HG02759 (cell line): ENCODE data around the gene ACO1.

Experiments used
- ATAC-seq: cut with Tn5 transposase; IDR thresholded peaks from one replicate; pipeline ENCODE4 v1.9.1; 2021; ENCODE audit warnings: mild to moderate bottlenecking, moderate library complexity; ENCODE audit not compliant: unreplicated experiment

The ACO1 gene

DNA sequence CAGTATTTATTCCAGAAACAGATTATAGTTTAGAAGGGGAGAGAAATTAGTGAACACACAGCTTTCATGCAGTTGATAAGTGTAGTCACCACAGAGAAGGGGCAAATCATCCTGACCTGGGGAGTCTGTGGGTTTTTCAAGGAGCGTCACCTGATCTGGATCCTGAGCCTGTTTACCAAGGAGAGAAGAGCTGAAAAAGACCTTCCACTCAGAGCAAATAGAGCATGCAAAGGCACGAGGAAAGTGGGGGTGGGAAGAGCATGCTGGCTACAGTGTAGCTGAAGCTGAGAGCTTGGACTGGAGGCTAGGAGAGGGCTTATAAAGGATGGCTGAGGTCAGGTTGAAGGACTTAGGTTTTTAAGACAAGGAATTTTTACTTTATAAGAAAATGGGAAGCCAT lies 30.4 kb downstream of the ACO1 start:
- ATAC-seq = no peak

DNA sequence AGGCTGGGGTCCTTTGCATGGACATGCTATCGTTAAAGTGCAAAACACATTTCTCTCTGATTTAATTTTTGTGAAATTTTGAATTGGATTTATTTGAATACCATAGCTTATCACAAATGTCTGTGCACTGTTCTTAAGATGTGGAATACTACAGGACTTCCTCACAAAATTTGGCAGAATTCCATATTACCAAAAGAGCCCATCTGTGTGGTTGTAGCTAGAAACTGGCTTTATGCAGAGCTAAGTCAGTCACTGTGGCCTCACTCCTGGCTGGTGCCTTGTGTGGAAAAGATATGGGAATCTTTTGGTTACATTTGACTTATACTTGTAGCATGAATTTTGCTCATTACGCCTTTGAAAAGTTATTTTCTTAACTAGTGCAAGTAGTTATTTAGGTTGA lies 35.5 kb downstream of the ACO1 start:
- ATAC-seq = no peak

DNA sequence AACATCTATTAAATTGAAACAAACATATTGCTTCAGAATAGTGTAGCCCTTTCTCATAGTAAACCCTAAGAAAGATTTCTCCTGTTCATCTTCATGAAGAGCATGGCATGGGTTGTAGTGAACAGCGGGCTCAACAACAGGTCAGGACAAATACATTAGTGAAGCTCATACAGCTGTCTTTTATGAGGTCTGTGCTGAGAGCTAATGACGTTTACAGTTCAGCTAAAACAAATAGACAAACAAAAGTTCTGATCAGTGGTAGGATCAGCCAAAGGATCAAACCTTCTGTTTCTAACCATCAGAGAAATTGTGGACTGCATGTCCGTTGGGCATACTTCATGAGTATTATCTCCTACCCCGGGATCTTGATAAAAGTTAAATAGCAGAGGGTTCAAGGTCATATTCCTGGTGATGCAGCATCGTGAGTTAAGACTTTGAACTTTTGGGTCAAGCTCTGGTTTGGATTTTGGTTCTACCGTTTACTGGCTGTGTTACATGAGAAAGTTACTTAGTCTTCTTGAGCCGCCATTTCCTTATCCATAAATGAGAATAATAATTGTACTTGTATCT lies 37.9 kb downstream of the ACO1 start:
- ATAC-seq = no peak

DNA sequence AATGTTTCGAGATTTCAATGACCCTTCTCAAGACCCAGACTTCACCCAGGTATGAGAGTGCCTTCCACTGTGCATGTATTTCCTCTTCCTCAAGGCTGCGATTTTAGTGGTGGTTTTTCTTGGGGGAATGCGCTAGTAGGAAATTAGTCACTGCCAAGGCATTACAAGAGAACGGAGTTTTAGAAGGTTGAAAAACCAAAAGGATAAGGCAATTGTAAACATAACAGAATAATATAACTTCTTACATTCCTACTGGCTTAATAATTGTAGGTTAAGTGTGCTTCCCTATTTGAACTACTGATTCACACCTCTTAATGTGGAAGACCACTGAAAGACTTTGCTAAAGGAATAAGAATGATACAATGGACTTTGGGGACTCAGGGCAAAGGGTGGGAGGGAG lies 38.9 kb downstream of the ACO1 start:
- ATAC-seq = no peak

DNA sequence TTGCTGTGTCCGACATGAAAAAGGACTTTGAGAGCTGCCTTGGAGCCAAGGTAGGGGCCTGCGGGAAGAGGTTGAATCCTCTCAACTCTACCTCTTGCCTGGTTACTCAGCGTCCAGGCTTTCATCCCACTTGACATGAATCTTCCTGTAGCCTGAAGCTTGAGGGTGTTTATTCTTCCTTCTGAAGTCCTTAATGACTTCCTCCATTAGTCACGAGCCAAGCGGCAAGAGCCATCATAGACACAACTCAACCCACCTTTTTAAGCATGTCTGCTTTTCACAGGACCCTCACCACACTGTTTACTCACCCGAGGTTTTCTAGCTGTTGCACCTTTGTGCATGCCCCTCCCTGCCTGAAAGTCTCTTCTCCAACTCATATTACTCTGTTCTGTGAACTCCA lies 40.2 kb downstream of the ACO1 start:
- no peak for ATAC-seq

DNA sequence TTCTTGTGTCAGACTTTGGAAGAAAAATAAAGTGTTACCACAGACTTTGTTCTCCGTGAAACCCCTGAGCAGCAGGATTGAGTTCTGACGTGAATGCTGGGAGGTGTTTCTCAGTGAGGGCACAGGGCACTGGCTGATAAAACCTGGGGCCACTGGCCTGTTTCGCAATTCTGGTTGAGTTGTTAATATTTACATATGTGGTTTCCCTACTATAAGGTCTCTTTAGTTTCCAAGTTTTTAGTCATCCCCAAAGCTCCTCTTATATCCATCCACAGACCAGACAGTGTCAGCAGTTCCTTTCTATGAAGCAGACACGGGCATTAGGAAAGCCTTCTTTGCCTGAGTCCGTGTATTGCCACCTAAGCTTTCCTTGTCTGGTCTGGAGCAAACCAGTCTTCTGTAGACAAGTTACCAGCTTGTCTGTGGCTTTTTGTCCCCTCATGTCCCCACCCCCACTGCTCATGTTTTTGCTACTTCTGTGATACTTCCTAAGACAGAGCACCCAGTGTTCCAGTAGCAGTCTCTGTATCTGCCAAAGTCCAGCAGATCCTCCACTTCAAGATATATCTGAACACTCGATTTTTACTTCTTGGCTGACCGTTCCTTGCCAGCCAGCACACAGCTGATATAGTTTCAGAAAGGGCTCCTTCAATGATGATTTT lies 42.0 kb downstream of the ACO1 start:
- peak; percentile 71 for ATAC-seq

DNA sequence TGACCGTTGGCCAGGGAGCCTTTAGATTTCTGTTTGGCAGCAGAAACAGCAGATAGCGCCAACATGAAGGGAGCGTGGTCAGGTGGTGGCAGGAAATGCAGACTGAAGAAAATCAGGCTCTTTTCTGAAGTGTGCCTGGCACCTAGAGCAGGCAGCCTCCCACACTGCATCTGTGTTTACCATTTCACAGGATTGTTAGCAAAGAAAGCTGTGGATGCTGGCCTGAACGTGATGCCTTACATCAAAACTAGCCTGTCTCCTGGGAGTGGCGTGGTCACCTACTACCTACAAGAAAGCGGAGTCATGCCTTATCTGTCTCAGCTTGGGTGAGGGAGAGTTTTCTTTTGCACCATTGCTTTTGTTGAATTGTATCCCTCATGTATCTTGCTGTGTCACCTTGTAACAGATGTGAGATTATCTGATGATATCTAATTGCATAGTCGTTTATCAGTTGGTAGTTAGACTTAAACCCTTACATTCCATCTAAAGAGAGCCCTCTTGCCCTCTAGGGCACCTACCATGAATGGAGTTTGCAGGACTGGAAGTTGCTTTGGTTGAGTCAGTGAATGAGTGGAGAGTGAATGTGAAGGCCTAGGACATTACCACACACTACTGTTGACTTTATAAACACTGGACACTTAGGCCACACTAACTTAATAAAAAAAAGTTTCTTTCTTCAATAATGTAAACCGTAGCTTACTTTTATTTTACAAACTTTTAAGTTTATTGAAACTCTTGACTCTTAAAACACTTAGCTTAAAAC lies 42.8 kb downstream of the ACO1 start:
- ATAC-seq = no peak

DNA sequence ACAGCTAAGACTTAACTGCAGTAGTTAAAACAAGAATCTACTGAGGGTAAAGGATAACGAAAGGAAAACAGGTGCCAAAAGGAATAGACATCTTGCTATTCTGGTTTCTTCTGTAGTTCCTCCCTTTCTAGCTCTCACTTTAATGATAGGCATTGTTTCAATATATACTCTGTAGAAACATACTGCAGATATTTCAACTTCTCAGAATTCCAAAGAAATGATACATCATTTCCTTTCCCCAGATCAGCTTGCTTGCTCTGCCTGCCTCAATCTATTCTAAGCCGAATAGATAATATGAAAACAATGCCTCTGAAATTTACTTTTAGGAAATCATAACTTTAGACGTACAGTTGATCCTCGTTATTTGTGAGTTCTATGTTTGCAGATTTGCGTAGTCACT lies 46.3 kb downstream of the ACO1 start:
- ATAC-seq = no peak

DNA sequence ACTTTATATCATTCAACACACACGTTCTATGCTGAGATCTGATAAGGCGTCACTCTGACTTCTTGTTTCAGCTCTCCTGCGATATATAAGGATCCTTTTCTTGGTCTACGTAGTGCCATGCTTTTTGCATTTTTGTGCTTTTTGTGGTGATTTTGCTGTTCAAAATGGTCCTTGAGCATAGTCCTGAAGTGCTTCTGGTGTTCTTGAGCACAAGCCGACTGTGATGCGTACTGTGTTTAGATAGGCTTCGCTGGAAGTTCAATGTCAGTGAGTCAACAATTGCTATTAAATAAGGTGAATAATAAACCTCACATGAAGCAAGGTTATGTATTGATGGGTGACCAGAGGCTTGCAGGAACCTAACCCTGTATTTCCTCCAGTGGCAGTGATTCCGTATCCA lies 46.8 kb downstream of the ACO1 start:
- ATAC-seq = no peak

DNA sequence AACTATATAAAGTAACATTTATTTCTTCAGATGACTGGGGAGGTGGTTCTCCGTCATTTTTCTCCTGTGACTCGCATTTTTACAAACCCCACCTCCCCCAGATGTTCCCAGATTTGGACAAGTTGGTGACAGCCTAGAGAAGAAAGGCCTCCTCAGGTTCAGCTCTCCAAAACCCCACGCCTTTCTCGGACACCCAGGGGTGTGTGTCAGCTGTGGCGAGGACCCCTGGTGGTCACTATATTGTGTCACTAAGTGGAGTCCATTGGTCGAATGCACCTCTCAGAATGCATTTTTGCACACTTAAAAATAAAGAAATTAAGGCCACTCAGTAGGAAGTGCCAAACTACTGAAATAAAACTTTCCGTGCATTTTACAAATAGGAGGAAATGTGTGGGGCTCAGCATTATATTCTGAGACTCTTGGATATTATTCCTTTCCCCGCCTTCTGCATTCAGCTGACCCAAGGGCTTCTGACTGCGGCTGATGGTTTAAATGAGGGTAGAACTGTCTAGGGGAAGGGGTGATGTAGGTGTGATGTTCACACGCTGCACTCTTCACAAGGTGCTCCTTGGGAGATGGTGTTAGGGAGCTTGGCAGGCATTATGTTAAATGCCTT lies 47.6 kb downstream of the ACO1 start:
- ATAC-seq = no peak

DNA sequence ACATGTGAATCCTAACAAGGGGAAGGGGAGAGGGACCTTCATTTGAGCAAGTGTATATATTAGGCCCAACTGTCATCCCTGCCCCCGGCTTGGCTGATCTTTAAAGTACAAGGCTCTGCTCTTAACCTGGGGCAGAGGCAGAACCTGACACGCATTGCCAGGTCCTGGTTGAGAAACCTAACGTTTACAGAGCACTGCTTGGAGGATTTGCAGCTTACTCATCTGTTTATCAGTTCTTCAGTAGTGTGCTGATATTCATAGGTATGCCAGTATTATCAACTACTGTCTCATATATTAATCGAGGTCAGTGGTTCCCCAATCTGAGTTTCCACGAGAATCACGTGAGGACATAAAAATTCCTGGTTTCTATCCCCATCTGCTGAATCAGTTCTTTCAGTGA lies 50.4 kb downstream of the ACO1 start:
- no peak for ATAC-seq

DNA sequence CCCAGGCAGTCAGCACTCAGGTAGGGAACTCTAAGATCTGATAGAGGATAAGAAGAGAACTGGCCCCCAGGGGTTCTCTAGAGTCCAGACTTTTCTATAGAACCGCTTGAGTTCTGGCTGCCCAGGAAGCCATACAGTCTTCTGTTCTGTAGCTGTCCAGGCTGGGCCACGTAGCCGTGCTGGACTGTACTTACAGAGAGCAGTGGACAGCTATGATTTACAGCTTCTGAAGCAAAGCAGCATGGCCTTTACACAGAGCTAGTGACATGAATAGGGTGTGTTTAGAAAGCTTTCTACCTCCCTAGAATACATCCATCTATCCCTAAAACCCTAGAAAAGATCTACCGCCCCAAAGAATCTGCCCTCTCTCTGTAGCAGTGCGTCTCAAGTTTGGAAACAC lies 57.2 kb downstream of the ACO1 start:
- no peak for ATAC-seq

DNA sequence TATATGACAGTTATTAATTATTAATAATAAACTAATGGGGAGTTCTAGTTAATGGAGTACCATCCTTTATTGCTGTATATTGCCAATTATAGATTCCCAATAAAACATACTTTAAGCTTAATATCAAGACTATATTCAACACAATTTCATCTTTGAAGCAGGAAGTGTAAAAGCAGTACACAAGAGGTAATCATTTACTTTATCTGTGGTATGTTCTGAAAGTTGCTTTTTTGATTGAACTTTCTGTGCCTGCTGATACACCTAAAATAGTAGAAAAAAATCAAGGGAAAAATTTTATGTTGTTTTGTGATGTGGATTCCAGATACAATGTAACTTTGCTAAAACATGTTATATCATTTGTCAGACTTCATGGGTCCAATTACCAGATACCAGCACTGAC lies 58.0 kb downstream of the ACO1 start:
- ATAC-seq = no peak

DNA sequence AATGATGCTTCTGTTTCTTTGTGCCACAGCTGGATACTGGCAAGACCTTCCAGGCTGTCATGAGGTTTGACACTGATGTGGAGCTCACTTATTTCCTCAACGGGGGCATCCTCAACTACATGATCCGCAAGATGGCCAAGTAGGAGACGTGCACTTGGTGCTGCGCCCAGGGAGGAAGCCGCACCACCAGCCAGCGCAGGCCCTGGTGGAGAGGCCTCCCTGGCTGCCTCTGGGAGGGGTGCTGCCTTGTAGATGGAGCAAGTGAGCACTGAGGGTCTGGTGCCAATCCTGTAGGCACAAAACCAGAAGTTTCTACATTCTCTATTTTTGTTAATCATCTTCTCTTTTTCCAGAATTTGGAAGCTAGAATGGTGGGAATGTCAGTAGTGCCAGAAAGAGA lies 65.5 kb downstream of the ACO1 start:
- ATAC-seq = no peak

DNA sequence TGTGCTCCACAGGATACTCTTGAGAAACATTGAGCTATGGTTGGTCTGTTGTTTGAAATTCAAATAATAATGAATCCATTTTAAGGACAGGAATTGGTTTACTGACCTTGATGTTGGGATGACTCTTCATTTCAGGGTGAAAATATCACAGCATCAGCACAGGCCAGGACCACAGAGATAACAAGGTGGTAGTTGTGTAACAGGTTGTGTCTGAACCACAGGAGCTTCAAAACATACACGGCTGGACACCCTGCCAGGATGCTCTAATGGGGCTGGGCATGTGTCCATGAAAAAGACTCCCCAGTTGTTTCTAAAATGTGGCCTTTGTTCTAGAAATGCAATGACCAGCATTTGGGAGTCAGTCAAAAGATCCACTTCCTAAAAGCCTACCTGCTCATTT lies 69.8 kb downstream of the ACO1 start:
- ATAC-seq = no peak

DNA sequence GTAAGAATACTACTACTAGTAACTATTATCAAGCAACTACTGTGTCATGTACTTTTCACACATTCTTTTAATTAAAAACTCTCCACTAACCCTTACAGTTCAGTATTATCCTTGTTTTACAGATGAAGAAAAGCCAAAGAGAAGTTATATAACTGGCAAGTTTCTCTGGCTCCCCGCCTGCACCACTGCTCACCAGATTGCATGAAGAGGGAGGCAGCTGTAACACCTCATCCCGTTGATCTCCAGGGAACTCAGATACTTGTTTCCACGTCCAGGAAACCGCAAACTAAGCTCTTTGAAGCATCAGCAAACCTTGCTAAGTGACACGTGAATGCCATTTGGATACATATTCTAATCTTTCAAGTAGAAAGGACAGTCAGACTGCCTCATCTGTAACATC lies 71.3 kb downstream of the ACO1 start:
- ATAC-seq = no peak

DNA sequence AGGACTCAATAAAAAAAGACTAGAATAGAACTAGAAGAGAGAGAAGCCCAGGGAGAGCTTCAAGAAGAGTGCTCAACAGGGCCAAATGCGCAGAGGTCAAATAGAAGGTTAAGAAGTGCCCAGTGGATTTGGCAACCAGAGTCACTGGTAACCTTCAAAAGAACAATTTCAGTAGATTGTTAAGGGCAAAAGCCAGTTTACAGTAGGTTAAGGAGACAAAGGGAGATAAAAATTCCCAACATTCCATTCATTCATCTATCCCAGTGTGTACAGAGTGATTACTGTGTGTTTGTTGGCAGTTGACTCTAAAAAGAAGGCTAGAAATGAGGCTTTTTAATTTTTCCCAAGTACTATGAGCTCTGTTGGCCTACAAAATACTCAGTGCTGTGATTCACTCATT lies 72.1 kb downstream of the ACO1 start:
- ATAC-seq = no peak

DNA sequence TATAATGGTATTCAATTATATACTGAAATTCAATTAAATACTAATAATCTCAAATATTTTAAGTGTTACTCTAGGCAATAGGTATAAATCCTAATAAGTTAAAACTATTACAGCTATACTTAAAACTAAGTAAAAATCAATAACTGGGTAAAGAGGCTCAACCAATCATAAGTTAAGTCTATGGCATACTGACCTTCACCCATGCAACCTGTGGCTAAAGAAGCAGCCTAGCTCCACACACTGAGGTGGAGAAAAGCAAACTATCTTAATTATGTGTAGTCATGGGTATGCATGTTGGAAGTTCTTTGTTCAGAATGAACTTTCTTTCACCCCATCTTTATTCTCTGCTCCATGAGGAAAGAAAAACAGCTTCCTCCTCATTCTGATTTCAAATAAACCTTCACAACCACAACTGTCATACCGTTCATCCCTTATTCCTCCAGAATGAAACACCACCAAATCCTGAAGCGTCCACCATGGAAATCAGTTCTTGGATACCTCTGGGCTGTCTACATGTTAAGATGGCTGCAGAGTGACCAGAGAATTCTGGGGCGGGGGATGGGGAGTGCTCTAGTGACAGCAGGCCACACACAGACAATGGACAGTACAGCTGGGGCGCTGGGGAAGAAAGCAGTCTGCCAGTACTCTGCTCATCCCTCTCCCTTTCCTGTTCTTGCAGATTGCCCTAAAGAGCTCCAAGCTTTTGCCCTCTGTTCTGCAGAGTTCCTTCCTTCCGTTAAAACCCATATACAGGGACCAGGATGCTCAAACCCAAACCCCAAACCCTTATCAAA lies 79.3 kb downstream of the ACO1 start:
- no peak for ATAC-seq

DNA sequence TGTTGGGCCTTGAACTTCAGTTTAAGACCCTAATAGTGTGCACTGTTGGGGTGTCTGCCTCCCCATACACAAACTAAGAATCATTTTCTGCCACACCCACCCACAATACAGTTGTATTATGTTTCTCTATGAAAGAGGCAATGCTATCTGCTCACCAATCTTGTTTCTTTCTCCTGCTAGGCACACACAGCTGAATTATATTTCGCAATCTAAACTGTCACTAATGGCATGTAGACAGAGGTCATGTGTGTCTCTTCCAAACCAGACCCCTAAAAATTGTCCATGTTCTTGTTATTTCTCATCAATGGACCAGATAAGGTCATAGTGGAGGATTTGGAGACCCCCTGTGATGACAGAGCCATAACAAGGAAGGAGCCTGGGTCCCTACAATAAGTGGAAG lies 84.3 kb downstream of the ACO1 start:
- ATAC-seq = no peak

DNA sequence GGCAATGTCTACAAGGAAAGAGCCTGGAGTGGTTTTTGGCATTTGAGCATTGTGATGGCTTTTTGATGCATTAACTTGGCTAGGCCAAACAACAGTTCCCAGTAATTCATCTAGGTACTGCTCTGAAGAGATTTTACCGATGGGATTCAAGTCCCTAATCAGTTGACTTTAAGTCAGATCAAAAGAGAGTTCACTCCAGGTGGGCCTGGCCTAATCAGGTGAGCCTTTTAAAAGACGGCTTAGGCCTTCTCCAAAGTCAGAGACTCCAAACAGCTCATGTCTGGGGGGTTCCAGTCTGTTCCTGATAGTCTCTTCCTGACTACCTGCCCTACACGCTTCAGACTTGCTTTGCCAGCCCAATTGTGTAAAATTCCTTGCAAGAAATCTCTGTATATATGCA lies 87.9 kb downstream of the ACO1 start:
- ATAC-seq = no peak

DNA sequence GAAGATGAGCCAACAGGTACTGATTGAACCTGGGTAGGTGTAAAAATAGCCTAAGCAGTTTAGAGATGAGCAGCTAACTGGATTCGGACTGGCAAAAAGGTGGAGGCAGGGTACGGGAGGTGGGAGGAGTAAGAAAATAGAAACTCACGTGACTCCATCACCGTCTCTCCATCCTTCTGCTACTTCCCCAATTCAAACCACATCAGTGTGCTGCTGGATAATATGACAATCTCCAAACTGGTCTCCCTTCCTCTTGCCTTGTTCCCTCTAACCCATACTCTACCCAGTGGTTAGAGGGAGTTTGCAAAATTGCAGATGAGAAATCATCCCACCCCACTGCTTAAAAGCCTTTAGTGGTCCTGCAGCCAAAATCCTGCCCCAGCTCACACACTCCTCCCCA lies 98.9 kb downstream of the ACO1 start:
- ATAC-seq = no peak
